Caco-2 (cell line): ENCODE data around the gene PPP4R4. TPM values are rescaled to one million over a fixed set of nuclear protein-coding genes. Genes with fewer than 3 reads are reported as not detected.
"Not testable (repeated sequence)": the region's sequence is repeated elsewhere in the genome, so short reads cannot be mapped to it uniquely, and the experiment has no call there.

Experiments
- BruUV-seq: library from RNA; stranded (reverse); fragments of 400-500 nt; replicated peaks from 2 replicates; lab custom pipeline; 2021; lab: Mats Ljungman, UMichigan
- CTCF ChIA-PET: fragments of 300-600 bp; sonication (Branson Sonifier 250); formaldehyde crosslinking; loops from one replicate; lab custom pipeline; 2022; ENCODE audit warnings: antibody characterized with exemption; lab: Charles Lee
- POLR2A ChIA-PET: fragments of 300-600 bp; sonication (Branson Sonifier 250); formaldehyde crosslinking; loops from one replicate; lab custom pipeline; 2022; ENCODE audit warnings: antibody characterized with exemption; lab: Charles Lee
- DNase-seq, 2 experiments: peaks; one replicate each; pipeline versions ENCODE4 v3.0.0 to v3.0.0-alpha.2; 2020 to 2022
- H3K27me3 ChIP-seq: replicated peaks from 2 replicates; pipeline ENCODE4 v1.6.0; 2011; ENCODE audit warnings: low read length; ENCODE audit not compliant: control insufficient read depth, insufficient read depth
- H3K36me3 ChIP-seq: 2 replicates; pipeline ENCODE4 v1.5.1; 2011; ENCODE audit warnings: low read length; ENCODE audit not compliant: control insufficient read depth, insufficient read depth
- H3K4me1 ChIP-seq: fragments of 250-450 bp; sonication (Bioruptor Pico); 2 replicates; pipeline ENCODE4 v1.5.1; 2020; ENCODE audit warnings: mild to moderate bottlenecking
- H3K4me3 ChIP-seq: 2 replicates; pipeline ENCODE4 v1.5.1; 2011; ENCODE audit warnings: low read depth, mild to moderate bottlenecking, control low read depth, low read length
- H3K9me3 ChIP-seq: fragments of 250-450 bp; sonication (Bioruptor Pico); 2 replicates; pipeline ENCODE4 v1.5.1; 2020; ENCODE audit warnings: mild to moderate bottlenecking, moderate library complexity
- H3K27ac Mint-ChIP-seq: one replicate; pipeline ENCODE4 v1.8.0; 2022; ENCODE audit warnings: mixed read lengths; ENCODE audit not compliant: unreplicated experiment
- H3K27me3 Mint-ChIP-seq: one replicate; pipeline ENCODE4 v1.8.0; 2022; ENCODE audit warnings: mixed read lengths; ENCODE audit not compliant: insufficient read depth, unreplicated experiment
- H3K36me3 Mint-ChIP-seq: one replicate; pipeline ENCODE4 v1.8.0; 2022; ENCODE audit warnings: mild to moderate bottlenecking, mixed read lengths; ENCODE audit not compliant: insufficient read depth, unreplicated experiment
- H3K4me1 Mint-ChIP-seq: one replicate; pipeline ENCODE4 v1.8.0; 2022; ENCODE audit warnings: low read depth, mixed read lengths; ENCODE audit not compliant: unreplicated experiment
- H3K4me3 Mint-ChIP-seq: one replicate; pipeline ENCODE4 v1.8.0; 2022; ENCODE audit warnings: mild to moderate bottlenecking, moderate library complexity, mixed read lengths; ENCODE audit not compliant: unreplicated experiment
- H3K9me3 Mint-ChIP-seq: one replicate; pipeline ENCODE4 v1.8.0; 2022; ENCODE audit warnings: mixed read lengths; ENCODE audit not compliant: unreplicated experiment
- intact Hi-C: fragments of 100-400 bp; cut with micrococcal nuclease; formaldehyde crosslinking; loops from one replicate; pipeline ENCODE4 v1.10.0; 2022; ENCODE audit not compliant: unreplicated experiment
- total RNA-seq: library from RNA; stranded (reverse); gene quantifications from 2 replicates; pipeline ENCODE4 v1.2.3, GENCODE V29; 2022
- TF ChIP-seq, protein P1 (sequence below), 2 experiments: fragments of 200-600 bp in 1 of 2; IDR thresholded peaks; 1 replicate in 1 of 2; 2 replicates in 1 of 2; pipeline versions ENCODE4 v1.5.1 to v1.8.0; 2011 to 2022; ENCODE audit warnings: antibody characterized with exemption in 1 of 2, control low read depth in 1 of 2, inconsistent platforms in 1 of 2, low read depth in 1 of 2, low read length in 1 of 2, mild to moderate bottlenecking in 1 of 2, moderate library complexity in 1 of 2; ENCODE audit not compliant: insufficient read depth in 1 of 2, severe bottlenecking in 1 of 2, unreplicated experiment in 1 of 2

The PPP4R4 gene
- total RNA-seq, 1 experiment from 2014 or later, result 0.20 TPM

DNA sequence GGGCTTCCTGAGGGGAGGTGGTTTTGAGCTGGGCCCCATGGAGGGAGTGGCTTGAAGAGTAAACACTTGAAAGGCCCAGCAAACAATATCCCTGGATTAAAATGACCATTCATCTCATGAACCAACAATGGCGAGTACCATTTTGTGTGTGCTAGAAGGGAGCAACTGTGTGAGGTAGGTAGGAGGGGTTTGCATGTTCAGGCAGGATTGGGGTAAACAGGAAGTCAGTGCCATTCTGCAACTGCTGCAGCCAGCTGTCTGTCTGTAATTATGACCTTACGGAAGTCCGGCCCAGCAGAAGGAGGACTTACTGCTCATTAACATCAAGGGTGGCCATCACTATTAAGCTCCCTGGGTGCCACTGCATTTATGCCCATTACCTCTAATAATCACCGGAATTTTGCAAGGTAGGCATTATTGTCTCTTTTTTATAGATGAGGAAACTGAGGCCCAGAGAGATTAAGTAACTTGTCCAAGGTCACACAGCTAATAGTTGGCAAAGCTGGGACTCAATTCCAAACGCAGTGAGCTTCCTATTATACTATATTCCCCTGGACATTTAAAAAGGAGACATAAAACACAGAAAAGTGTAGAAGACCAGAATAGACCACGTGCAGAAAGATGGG, 28.1 kb upstream of the PPP4R4 start:
- Histone ChIP-seq H3K36me3 (no peaks in the 10 kb centered on the region), H3K4me1 (no peaks in the 10 kb centered on the region), H3K9me3 (no peaks in the 10 kb centered on the region), H3K27me3 (no peaks in the 10 kb centered on the region), H3K4me3 (no peak overlapping the region)
- H3K4me3 Mint-ChIP-seq, result no peak overlapping the region
- H3K27ac Mint-ChIP-seq, result no peak overlapping the region
- no peaks in the 10 kb centered on the region for H3K9me3 Mint-ChIP-seq
- CTCF ChIA-PET, result no interaction called here
- POLR2A ChIA-PET, result no interaction called here
- no peaks in the 10 kb centered on the region for H3K36me3 Mint-ChIP-seq
- intact Hi-C loops, result no loop called here
- no TSS peak for BruUV-seq
- no peaks in the 10 kb centered on the region for H3K4me1 Mint-ChIP-seq
- no peak for DNase-seq
- TF ChIP-seq, protein P1, sequence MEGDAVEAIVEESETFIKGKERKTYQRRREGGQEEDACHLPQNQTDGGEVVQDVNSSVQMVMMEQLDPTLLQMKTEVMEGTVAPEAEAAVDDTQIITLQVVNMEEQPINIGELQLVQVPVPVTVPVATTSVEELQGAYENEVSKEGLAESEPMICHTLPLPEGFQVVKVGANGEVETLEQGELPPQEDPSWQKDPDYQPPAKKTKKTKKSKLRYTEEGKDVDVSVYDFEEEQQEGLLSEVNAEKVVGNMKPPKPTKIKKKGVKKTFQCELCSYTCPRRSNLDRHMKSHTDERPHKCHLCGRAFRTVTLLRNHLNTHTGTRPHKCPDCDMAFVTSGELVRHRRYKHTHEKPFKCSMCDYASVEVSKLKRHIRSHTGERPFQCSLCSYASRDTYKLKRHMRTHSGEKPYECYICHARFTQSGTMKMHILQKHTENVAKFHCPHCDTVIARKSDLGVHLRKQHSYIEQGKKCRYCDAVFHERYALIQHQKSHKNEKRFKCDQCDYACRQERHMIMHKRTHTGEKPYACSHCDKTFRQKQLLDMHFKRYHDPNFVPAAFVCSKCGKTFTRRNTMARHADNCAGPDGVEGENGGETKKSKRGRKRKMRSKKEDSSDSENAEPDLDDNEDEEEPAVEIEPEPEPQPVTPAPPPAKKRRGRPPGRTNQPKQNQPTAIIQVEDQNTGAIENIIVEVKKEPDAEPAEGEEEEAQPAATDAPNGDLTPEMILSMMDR (IDR thresholded peaks at IDR 0.05; ENCODE audit: insufficient read depth in 1 of 2, low read depth in 1 of 2, low read length in 1 of 2, severe bottlenecking in 1 of 2, unreplicated experiment in 1 of 2), result no peak
- H3K27me3 Mint-ChIP-seq, result peaks cover 11% of the 10 kb centered on the region

DNA sequence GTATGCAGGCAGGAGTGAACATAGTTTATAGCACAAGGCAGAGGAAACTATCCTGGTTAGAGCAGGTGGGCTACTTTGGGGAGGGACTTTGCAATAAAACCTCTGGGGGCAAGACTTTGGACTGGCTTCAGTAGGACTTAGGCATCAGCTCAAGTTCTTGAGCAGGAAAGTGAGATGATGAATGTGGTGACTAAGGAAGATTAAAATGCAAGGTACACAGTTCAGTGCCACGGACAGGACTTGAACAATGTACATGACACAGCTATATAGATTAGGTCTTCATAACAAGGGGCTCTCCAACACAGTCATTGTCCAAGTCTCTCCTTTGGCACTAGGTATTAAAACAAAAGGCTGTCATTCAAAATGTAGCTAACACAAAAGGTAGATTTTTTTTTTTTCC, 21.4 kb upstream of the PPP4R4 start:
- Mint-ChIP-seq H3K4me1 (no peaks in the 10 kb centered on the region), H3K27ac (no peak overlapping the region), H3K36me3 (no peaks in the 10 kb centered on the region), H3K4me3 (no peak overlapping the region), H3K27me3 (peaks cover 18% of the 10 kb centered on the region), H3K9me3 (no peaks in the 10 kb centered on the region)
- DNase-seq, result no peak
- POLR2A ChIA-PET, result no interaction called here
- no peaks in the 10 kb centered on the region for H3K27me3 ChIP-seq
- no peaks in the 10 kb centered on the region for H3K4me1 ChIP-seq
- CTCF ChIA-PET, result no interaction called here
- TF ChIP-seq, protein P1 (IDR thresholded peaks at IDR 0.05; ENCODE audit: insufficient read depth in 1 of 2, low read depth in 1 of 2, low read length in 1 of 2, severe bottlenecking in 1 of 2, unreplicated experiment in 1 of 2), result no peak
- no peaks in the 10 kb centered on the region for H3K36me3 ChIP-seq
- no TSS peak for BruUV-seq
- H3K4me3 ChIP-seq, result no peak overlapping the region
- 0 out of 2 replicates have a peak, but pooled peaks cover 5% of the 10 kb centered on the region for H3K9me3 ChIP-seq
- intact Hi-C loops, result no loop called here

DNA sequence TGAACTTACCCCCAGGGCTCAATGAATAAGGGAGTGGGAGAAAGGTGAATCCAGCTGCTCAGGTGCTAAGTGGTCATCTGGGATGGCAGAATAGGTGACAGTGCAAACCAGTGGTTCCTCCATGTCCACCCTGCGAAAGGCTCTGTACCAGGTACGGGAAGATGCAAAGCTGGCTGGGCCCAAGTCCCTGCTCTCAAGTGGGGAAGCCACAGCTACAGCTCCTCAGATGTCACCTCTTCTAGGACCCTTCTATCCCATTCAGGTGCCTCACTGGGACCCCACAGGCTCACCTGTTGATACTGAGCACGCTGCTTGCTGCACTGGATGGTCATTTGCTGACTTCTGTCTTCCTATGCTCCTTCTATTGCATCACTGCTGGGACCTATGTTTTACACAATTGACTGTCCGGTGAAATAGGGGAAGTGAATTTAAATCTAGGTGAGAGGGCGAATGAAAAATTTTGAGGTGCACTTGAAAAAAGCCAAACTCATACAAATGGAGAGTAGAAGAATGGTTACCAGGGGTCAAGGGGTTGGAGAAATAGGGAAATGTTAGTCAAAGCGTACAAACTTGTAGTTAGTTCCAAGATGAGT, 20.3 kb upstream of the PPP4R4 start:
- Mint-ChIP-seq H3K4me1 (no peaks in the 10 kb centered on the region), H3K27ac (no peak overlapping the region), H3K36me3 (no peaks in the 10 kb centered on the region), H3K27me3 (peaks cover 16% of the 10 kb centered on the region), H3K4me3 (no peak overlapping the region), H3K9me3 (no peaks in the 10 kb centered on the region)
- TF ChIP-seq, protein P1 (IDR thresholded peaks at IDR 0.05; ENCODE audit: insufficient read depth in 1 of 2, low read depth in 1 of 2, low read length in 1 of 2, severe bottlenecking in 1 of 2, unreplicated experiment in 1 of 2), result no peak
- Histone ChIP-seq H3K9me3 (0 out of 2 replicates have a peak, but pooled peaks cover 5% of the 10 kb centered on the region), H3K4me1 (no peaks in the 10 kb centered on the region), H3K27me3 (no peaks in the 10 kb centered on the region), H3K4me3 (no peak overlapping the region), H3K36me3 (no peaks in the 10 kb centered on the region)
- ChIA-PET POLR2A (no interaction called here), CTCF (interaction anchor here (0.7 kb wide), 1 partner anchor 375 kb away, joined by 3 read pairs; no protein-coding TSS in a partner anchor)
- DNase-seq, result no peak
- intact Hi-C loops, result no loop called here
- BruUV-seq, result no TSS peak

DNA sequence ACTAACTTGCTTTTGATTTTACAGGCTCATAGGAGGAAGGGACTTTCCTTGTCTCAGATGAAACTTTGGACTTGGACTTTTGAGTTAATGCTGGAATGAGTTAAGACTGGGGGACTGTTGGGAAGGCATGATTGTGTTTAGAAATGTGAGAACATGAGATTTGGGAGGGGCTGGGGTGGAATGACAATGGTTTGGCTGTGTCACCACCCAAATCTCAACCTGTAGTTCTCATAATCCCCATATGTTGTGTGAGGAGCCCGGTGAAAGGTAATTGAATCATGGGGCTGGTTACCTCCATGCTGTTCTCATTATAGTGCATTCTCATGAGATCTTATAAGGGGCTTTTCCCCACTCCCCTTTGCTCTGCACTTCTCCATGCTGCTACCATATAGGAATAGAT, 18.0 kb upstream of the PPP4R4 start:
- H3K9me3 ChIP-seq, H3K4me1 ChIP-seq, H3K27me3 ChIP-seq, H3K27me3 Mint-ChIP-seq, POLR2A ChIA-PET, H3K9me3 Mint-ChIP-seq, BruUV-seq, H3K4me1 Mint-ChIP-seq, H3K36me3 ChIP-seq, H3K27ac Mint-ChIP-seq, H3K36me3 Mint-ChIP-seq, H3K4me3 Mint-ChIP-seq, CTCF ChIA-PET, DNase-seq, H3K4me3 ChIP-seq, intact Hi-C loops: not testable (repeated sequence)
